ENCODE measurements around the gene SLC25A21.
A peak's percentile ranks its signal among the peaks of the same experiment; 100 is the strongest.

Gene SLC25A21

GRCh38 chr14:36666416-36667206 is 505.8 kb downstream of the SLC25A21 start:
- H3K27me3 Mint-ChIP-seq, result peaks cover 66% of the 10 kb centered on the region
- H3K27ac Mint-ChIP-seq, result no peak overlapping the region
- no peak for DNase-seq
- H3K4me3 Mint-ChIP-seq, result no peak overlapping the region
- peaks cover 48% of the 10 kb centered on the region for H3K4me1 Mint-ChIP-seq
- H3K9me3 Mint-ChIP-seq, result peaks cover 5 to 9% of the 10 kb centered on the region in 2 donors
- no peak for ATAC-seq

- Mint-ChIP-seq H3K9me3 (peaks cover 5 to 9% of the 10 kb centered on the region in 2 donors), H3K27me3 (peaks cover 72% of the 10 kb centered on the region), H3K27ac (no peak overlapping the region), H3K4me1 (peaks cover 54% of the 10 kb centered on the region), H3K4me3 (no peak overlapping the region)
- no peak for ATAC-seq
- no peak for DNase-seq
These were observed 506.5 kb downstream of the SLC25A21 start for GRCh38 chr14:36665887-36666415.

DNA sequence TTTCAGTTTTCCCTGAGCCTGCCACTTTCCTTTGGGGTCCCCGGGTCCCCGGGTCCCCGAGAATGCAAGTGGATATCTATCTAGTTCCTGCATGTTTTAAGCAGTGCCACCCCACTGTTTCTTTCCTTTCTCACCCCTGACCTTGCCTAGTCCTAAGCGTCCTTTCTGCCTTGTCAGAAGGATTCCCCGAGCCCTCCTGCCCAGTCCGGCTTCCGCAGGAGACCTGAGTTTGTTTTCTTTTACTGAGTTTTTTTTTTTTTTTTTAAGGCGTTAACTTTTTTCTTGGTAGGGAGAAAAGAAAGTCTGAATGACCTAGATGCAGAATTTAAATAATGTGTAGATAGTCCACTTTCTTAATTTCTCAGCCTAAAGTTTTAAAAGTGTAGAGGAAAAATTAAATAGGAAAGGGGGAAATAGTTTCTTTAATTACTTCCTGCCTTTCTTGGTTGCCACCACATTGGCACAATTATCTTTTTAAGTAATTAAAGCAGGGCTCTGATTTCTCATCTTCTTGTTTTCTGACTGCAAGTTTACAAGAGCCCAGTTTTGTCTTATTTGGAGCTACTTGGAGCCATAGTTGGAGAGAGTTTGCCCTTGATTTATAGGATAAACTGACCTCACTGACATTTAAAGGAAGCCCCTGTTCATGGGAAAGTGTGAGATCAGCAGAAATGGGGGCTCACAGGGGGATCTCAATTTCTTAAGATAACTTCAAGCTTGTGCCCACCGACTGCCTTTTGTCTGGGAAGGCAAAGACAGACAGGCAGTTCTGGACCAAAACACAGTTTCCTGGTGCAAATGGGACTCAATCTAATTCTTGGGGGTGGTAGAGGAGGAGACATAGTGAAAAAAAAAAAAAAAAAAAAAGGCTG is 507.8 kb downstream of the SLC25A21 start:
- DNase-seq (no peak), ATAC-seq (no peak)
- peaks cover 68% of the 10 kb centered on the region for H3K4me1 Mint-ChIP-seq
- H3K9me3 Mint-ChIP-seq, result peaks cover 5 to 9% of the 10 kb centered on the region in 2 donors
- no peak overlapping the region for H3K27ac Mint-ChIP-seq
- peaks cover 86% of the 10 kb centered on the region for H3K27me3 Mint-ChIP-seq
- H3K4me3 Mint-ChIP-seq, result peak overlapping the region; percentile 2 to 69

DNA sequence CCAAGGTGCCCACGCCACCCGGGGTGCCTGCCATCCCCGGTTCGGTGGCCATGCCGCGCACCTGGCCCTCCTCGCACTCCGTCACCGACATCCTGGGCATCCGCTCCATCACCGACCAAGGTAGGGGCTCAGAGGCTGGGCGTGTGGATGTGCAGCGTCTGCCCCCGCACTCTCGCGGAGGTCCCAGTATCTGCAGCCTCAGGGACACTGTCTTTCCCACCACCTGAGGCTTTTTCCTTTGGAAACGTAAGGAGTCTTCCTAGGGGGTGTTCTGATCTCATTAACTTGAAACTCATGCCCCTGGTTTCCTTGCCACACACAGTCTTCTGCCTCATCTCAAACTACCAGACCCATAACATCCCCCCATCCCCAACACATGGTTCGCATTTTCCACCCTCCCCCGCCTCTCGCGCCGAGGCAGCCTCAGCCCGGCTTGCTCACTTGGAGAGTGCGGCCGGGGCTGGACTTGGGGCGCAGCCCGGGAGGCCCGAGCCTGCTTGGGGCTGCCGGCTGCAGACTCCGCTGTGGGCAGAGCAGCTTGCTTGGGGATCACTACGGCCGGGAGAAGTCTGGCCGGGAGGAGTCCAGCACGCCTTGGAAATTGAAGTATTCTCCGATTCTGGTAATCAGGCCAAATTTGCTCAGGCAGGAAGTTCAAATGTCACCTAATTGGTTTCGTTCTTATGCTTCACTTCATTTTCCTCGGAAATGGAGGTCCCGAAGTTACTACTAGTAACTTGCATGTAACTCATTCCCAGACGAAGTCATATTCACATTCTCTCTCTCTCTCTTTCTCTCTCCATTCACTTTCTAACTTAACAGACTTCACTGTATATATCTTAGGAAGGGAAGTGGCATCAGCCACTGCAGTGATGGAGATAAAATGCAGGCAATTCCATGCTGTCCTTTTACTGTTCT is 508.7 kb downstream of the SLC25A21 start:
- ATAC-seq, result no peak
- no peak for DNase-seq
- H3K9me3 Mint-ChIP-seq, result peaks cover 5 to 9% of the 10 kb centered on the region in 2 donors
- peaks cover 76% of the 10 kb centered on the region for H3K4me1 Mint-ChIP-seq
- H3K4me3 Mint-ChIP-seq, result peak overlapping the region; percentile 58 to 69
- H3K27ac Mint-ChIP-seq, result no peak overlapping the region
- peaks cover 95% of the 10 kb centered on the region for H3K27me3 Mint-ChIP-seq

GRCh38 chr14:36662543-36663403 is 509.6 kb downstream of the SLC25A21 start:
- no peak for ATAC-seq
- no peak for DNase-seq
- Mint-ChIP-seq H3K4me3 (peak overlapping the region; percentile 62 to 76), H3K27me3 (peaks cover 100% of the 10 kb centered on the region), H3K4me1 (peaks cover 85% of the 10 kb centered on the region), H3K27ac (no peak overlapping the region), H3K9me3 (peaks cover 3 to 9% of the 10 kb centered on the region in 2 donors)

- no peak overlapping the region for H3K27ac Mint-ChIP-seq
- H3K9me3 Mint-ChIP-seq, result peaks cover 0 to 9% of the 10 kb centered on the region in 2 donors
- H3K27me3 Mint-ChIP-seq, result peaks cover 100% of the 10 kb centered on the region
- no peak for ATAC-seq
- peaks cover 91% of the 10 kb centered on the region for H3K4me1 Mint-ChIP-seq
- H3K4me3 Mint-ChIP-seq, result peak overlapping the region; percentile 62 to 76
- no peak for DNase-seq
These were observed 510.2 kb downstream of the SLC25A21 start for GRCh38 chr14:36662258-36662542.

- ATAC-seq (peak; percentile 89), DNase-seq (peak; percentile 48 to 62)
- peaks cover 96% of the 10 kb centered on the region for H3K4me1 Mint-ChIP-seq
- H3K27me3 Mint-ChIP-seq, result peaks cover 100% of the 10 kb centered on the region
- H3K9me3 Mint-ChIP-seq, result peaks cover 0 to 9% of the 10 kb centered on the region in 2 donors
- no peak within 1 kb of the TSS for H3K27ac Mint-ChIP-seq
- H3K4me3 Mint-ChIP-seq, result peak within 1 kb of the TSS; percentile 62 to 76
These were observed 510.7 kb downstream of the SLC25A21 start, which contains the start of gene PAX9 for GRCh38 chr14:36661506-36662257. TSS of gene PAX9 (plus strand) at chr14:36661860. CDS start at chr14:36662090, 230 bp downstream.

- H3K27me3 Mint-ChIP-seq, result peaks cover 100% of the 10 kb centered on the region
- peaks cover 0 to 9% of the 10 kb centered on the region in 2 donors for H3K9me3 Mint-ChIP-seq
- no peak overlapping the region for H3K27ac Mint-ChIP-seq
- peaks cover 96% of the 10 kb centered on the region for H3K4me1 Mint-ChIP-seq
- peak overlapping the region; percentile 62 to 76 for H3K4me3 Mint-ChIP-seq
- peak; percentile 21 for ATAC-seq
- DNase-seq, result no peak
These were observed 511.5 kb downstream of the SLC25A21 start for GRCh38 chr14:36660736-36661505.

DNA sequence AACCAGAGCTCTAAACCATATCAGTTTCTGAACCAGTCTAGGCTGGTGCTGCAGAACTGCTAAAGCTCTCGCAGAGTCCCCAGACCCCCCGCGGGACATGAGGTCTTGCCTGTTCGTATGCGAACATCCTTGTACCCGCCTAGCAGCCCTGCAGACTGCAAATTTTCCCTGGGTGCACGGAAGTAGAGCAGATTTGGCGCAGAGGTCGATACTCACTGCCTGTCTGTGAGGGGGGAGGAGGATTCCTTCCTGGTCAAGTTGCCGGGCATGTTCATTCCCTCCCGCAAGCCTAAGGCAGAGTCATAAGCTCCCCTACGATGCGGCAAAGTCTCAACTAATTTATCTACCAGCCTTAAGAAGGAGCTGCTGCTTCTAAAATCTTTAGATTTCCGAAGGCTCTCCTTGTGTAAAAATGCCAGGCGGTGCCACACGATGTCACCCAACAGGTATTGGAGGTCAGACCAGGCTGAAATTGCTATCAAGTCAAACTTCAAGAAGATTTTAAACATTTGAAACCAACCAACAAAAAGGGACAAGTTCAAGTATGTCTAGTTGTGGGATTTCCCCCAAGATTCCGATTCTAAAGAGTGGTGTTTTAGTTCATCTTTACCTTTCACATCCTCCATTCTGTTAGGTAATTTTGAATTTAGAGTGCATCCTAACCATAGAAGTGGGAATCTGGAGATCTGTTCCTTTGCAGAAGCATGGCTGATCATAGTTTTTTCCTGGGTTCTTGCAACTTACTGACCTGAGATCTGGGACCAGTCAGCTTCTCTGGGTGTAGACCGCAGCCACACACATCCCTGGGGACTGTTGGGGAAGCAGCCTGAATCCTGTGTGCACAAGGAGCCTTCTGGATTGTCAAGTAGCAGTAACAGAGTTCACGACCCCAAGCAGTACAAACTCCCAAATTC is 512.3 kb downstream of the SLC25A21 start:
- H3K4me3 Mint-ChIP-seq, result no peak overlapping the region
- DNase-seq (no peak), ATAC-seq (no peak)
- no peak overlapping the region for H3K27ac Mint-ChIP-seq
- peaks cover 100% of the 10 kb centered on the region for H3K27me3 Mint-ChIP-seq
- H3K9me3 Mint-ChIP-seq, result peaks cover 0 to 9% of the 10 kb centered on the region in 2 donors
- peaks cover 99% of the 10 kb centered on the region for H3K4me1 Mint-ChIP-seq

GRCh38 chr14:36659010-36659821 is 513.2 kb downstream of the SLC25A21 start:
- Mint-ChIP-seq H3K9me3 (peaks cover 0 to 9% of the 10 kb centered on the region in 2 donors), H3K4me1 (peaks cover 92% of the 10 kb centered on the region), H3K27ac (no peak overlapping the region), H3K27me3 (peaks cover 100% of the 10 kb centered on the region), H3K4me3 (peak overlapping the region in 1 of 2 donors; percentile 41)
- ATAC-seq (no peak), DNase-seq (no peak)

- H3K4me1 Mint-ChIP-seq, result peaks cover 83% of the 10 kb centered on the region
- H3K4me3 Mint-ChIP-seq, result peak overlapping the region; percentile 15 to 53
- DNase-seq, result no peak
These were observed 514.0 kb downstream of the SLC25A21 start for GRCh38 chr14:36658123-36659009.

More at GRCh38 chr14:36658123-36659009, 514.0 kb downstream of the SLC25A21 start:
- Mint-ChIP-seq H3K9me3 (peaks cover 0 to 2% of the 10 kb centered on the region in 2 donors), H3K27me3 (peaks cover 100% of the 10 kb centered on the region), H3K27ac (no peak overlapping the region)
- ATAC-seq, result no peak

All from stimulated activated naive CD8-positive, alpha-beta T cell treated with anti-CD3 and anti-CD28 coated beads, Interleukin-15, amount 100 ng/mL, for 72 hours (primary cell).